Testis (tissue), 2 donors: ENCODE results near the gene ARHGAP40.

Experiments used
- CTCF ChIP-seq, 3 experiments: fragments of 450-650 bp in 2 of 3; fragments of 200-600 bp in 1 of 3; sonication (generic) in 1 of 3; IDR thresholded peaks; one replicate each; pipeline ENCODE4 v1.5.1; 2016 to 2019; ENCODE audit warnings: antibody characterized with exemption in 3 of 3, mild to moderate bottlenecking in 2 of 3, moderate library complexity in 1 of 3
- POLR2A ChIP-seq: fragments of 450-650 bp; IDR thresholded peaks from one replicate; pipeline ENCODE4 v1.6.1; 2017; ENCODE audit warnings: antibody characterized with exemption, mild to moderate bottlenecking, moderate library complexity

DNA sequence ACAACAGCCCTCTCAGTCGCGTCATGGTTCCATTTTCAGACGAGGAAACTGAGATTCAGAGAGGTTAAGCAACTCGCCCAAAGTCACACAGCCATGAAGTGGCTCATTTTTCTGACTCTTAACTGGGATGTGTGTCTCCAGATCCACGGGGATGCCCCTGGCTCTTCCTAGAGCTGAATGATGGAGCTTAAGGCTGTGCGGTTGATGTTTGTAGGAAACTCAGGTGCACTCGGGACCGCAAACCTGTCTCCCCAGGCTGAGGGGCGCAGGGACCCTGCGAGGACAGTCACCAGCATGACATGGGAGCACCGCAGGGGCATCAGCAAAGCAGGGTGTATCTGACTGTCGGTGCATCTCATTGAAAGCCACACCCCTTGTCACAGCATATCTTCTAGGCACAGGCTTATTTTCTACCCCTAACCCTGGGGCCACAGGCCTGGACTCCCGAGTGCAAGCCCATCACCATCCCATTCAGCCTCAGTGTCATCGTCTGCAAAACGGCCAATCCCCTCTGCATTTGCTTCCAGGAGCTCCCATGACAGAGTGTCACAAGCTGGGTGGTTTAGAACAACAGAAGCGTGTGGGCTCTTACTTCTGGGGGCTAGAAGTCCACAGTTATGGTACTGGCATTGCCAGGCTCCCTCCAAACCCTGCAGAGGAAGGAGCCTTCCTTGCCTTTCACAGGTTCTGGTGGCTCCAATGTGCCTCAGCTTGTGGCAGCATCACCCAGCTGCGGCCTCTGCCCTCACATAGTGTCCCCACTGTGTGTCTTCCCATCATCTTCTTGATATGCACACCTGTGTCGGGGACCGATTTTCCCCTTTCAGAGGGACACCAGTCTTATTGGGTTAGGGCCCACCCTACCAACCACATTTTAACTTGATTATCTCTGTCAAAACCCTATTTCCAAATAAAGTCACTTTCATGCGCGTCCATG is 9.9 kb upstream of the ARHGAP40 start:
- TF ChIP-seq CTCF (IDR thresholded peaks at IDR 0.05): no peak
- TF ChIP-seq POLR2A: no peak
